ENCODE results near the gene PTPN21. TPM values are rescaled to one million over a fixed set of nuclear protein-coding genes. Genes with fewer than 3 reads are reported as not detected.
A peak's percentile ranks its signal among the peaks of the same experiment; 100 is the strongest.

PTPN21 gene
- total RNA-seq, 4 donors from 2014 or later: 27.8 to 38.5 (median 28.9) TPM

DNA sequence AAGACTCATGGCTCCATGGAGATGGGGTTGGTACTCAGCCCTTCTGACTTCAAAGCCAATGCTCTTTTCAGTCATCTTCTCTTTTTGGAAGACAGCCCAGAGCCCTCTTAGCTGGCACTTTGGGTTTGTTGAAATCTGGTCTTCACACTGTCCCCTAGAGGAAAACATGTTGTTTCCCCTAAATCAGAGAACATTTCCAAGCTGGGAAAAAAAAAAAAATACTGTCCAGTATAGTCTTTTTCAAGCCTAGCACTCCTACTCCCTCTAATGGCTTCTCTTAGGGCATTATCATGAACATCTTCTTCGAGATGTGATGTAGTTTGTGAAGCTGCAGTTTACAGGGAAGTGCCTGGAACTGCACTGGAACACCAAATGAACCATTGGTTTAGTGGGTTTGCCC is 5.0 kb upstream of the PTPN21 start:
- TF ChIP-seq EP300 (IDR thresholded peaks at IDR 0.05; ENCODE audit: low read depth) (no peak), POLR2AphosphoS5 (IDR thresholded peaks at IDR 0.05) (no peak), POLR2A (IDR thresholded peaks at IDR 0.05) (no peak)
- TF ChIP-seq, protein P1, sequence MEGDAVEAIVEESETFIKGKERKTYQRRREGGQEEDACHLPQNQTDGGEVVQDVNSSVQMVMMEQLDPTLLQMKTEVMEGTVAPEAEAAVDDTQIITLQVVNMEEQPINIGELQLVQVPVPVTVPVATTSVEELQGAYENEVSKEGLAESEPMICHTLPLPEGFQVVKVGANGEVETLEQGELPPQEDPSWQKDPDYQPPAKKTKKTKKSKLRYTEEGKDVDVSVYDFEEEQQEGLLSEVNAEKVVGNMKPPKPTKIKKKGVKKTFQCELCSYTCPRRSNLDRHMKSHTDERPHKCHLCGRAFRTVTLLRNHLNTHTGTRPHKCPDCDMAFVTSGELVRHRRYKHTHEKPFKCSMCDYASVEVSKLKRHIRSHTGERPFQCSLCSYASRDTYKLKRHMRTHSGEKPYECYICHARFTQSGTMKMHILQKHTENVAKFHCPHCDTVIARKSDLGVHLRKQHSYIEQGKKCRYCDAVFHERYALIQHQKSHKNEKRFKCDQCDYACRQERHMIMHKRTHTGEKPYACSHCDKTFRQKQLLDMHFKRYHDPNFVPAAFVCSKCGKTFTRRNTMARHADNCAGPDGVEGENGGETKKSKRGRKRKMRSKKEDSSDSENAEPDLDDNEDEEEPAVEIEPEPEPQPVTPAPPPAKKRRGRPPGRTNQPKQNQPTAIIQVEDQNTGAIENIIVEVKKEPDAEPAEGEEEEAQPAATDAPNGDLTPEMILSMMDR (IDR thresholded peaks at IDR 0.05): peak; percentile 25 to 35 (median 29)
- Histone ChIP-seq H3K9me3 (no peaks in the 10 kb centered on the region), H3K36me3 (no peaks in the 10 kb centered on the region), H3K4me1 (peaks cover 6 to 23% (median 17%) of the 10 kb centered on the region in 4 donors), H3K27ac (no peak overlapping the region), H3K27me3 (peaks cover 5% of the 10 kb centered on the region), H3K4me3 (no peak overlapping the region)
- intact Hi-C loops (cut with DNase I; ENCODE audit: low total_unique reads): no loop called here
- in situ Hi-C loops (cut with MboI; ENCODE audit: low pct_ligation_motif_present in 1 of 4, low pct_unique_long_range_greater_than_20kb in 1 of 4, low sequenced_read_pairs in 3 of 4): loop anchor here in 3 of 4 donors (5.0 to 25.0 kb wide), 3 partner anchors 65 to 373 kb away; no protein-coding TSS in a partner anchor
- DNase-seq: no peak
- WGBS, 2 donors (ENCODE audit: low coverage in 1 of 2): 0 to 3% methylated on average over 1 of the region's 1 CpG

DNA sequence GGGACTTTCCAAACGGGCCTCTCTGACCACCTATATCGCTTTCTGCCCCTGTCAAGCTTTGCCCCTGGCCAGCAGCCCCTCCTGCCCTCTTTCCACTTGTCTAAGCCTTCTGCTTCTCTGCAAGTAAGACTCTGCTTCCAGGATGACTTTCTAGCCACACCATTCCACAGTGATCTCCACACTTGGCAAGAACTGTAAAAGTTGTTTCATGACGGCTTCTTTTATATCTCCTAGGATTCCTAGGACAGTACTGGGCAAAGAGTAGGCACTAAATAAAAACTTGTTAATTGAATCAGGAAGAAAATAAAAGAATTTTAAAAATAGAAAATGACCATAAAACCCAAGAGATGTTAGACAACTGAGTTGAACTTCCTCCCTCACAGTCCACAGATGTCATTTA is 1.8 kb upstream of the PTPN21 start:
- no peaks in the 10 kb centered on the region for H3K9me3 ChIP-seq
- TF ChIP-seq POLR2A (IDR thresholded peaks at IDR 0.05): no peak
- no peak for TF ChIP-seq POLR2AphosphoS5 (IDR thresholded peaks at IDR 0.05)
- TF ChIP-seq, protein P1 (IDR thresholded peaks at IDR 0.05): no peak
- no peak for TF ChIP-seq EP300 (IDR thresholded peaks at IDR 0.05; ENCODE audit: low read depth)
- peaks cover 7 to 29% (median 20%) of the 10 kb centered on the region in 4 donors for H3K4me1 ChIP-seq
- H3K36me3 ChIP-seq: no peaks in the 10 kb centered on the region
- H3K4me3 ChIP-seq: no peak overlapping the region
- H3K27me3 ChIP-seq: peaks cover 12% of the 10 kb centered on the region
- H3K27ac ChIP-seq: no peak overlapping the region
- WGBS, 2 donors (ENCODE audit: low coverage in 1 of 2): 33 to 62% methylated on average over 2 to 3 of the region's 3 CpGs
- DNase-seq: no peak
- intact Hi-C loops (cut with DNase I; ENCODE audit: low total_unique reads) (no loop called here), in situ Hi-C loops (cut with MboI; ENCODE audit: low pct_ligation_motif_present in 1 of 4, low pct_unique_long_range_greater_than_20kb in 1 of 4, low sequenced_read_pairs in 3 of 4) (loop anchor here in 1 of 4 donors (25.0 kb wide), 1 partner anchor 369 kb away; no protein-coding TSS in a partner anchor)

DNA sequence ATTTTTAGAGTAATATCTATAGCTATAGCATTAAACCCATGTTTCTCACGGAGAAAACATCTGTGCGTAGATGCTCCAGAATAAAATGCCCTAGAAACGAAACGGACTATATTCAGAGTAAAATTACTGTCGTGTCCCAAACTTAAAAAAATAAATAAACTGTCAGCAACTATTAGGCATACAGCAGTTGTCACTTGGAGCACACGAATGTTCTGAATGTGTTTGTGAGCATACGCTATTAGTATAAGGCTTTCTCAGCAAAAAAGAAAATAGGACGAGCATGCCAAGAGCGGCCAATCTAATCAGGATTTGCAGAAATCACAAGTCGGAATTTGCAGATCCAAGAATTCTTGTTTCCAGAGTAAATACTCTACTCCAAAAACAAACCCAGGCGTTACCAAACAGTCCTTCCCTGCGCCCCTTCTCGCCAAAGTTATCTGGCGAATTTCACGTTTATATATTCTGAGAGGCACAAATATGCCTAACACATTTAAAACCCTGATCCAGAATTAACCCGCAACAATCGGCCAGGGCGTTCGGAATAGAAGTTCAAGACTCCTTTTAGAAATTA is 836 bp downstream of the PTPN21 start:
- WGBS, 2 donors (ENCODE audit: low coverage in 1 of 2): 2 to 8% methylated on average over 15 to 19 of the region's 19 CpGs
- DNase-seq: no peak
- Histone ChIP-seq H3K36me3 (peaks cover 0 to under 1% (median 0%) of the 10 kb centered on the region in 4 donors), H3K27ac (peak overlapping the region; percentile 87 to 96 (median 90)), H3K27me3 (peaks cover 12% of the 10 kb centered on the region), H3K4me3 (peak overlapping the region; percentile 58 to 77 (median 64)), H3K4me1 (peaks cover 7 to 47% (median 35%) of the 10 kb centered on the region in 4 donors), H3K9me3 (no peaks in the 10 kb centered on the region)
- TF ChIP-seq POLR2AphosphoS5 (IDR thresholded peaks at IDR 0.05) (peak in 1 of 3 donors; percentile 9), POLR2A (IDR thresholded peaks at IDR 0.05) (no peak), EP300 (IDR thresholded peaks at IDR 0.05; ENCODE audit: low read depth) (no peak)
- TF ChIP-seq, protein P1 (IDR thresholded peaks at IDR 0.05): no peak
- intact Hi-C loops (cut with DNase I; ENCODE audit: low total_unique reads): no loop called here
- in situ Hi-C loops (cut with MboI; ENCODE audit: low pct_ligation_motif_present in 1 of 4, low pct_unique_long_range_greater_than_20kb in 1 of 4, low sequenced_read_pairs in 3 of 4): loop anchor here in 1 of 4 donors (25.0 kb wide), 1 partner anchor 367 kb away; no protein-coding TSS in a partner anchor

DNA sequence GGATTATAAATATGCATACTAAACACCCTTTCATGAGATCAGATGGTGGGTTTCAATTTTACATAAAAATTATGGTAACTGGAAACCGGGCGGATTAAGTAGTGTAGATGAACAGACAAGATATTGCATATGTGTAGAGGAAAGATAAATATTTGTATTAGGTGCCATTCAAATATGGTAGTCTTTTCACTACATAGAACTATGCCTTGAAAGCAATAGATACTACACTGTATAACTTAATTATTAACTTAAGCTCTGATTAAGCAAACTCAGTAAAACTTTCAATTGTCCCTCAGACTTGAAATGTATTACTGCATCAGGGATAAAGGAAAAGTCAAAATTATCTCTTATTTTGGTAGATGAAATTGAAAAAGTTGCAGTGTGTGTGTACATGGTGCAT is 1.9 kb downstream of the PTPN21 start:
- peak overlapping the region in 2 of 4 donors; percentile 47 to 66 for H3K4me3 ChIP-seq
- WGBS, 2 donors (ENCODE audit: low coverage in 1 of 2): 49 to 67% methylated on average over 2 of the region's 2 CpGs
- DNase-seq: no peak
- H3K36me3 ChIP-seq: peaks cover 0 to 5% (median 0%) of the 10 kb centered on the region in 4 donors
- peaks cover 12% of the 10 kb centered on the region for H3K27me3 ChIP-seq
- TF ChIP-seq EP300 (IDR thresholded peaks at IDR 0.05; ENCODE audit: low read depth): no peak
- intact Hi-C loops (cut with DNase I; ENCODE audit: low total_unique reads): no loop called here
- peaks cover 7 to 58% (median 45%) of the 10 kb centered on the region in 4 donors for H3K4me1 ChIP-seq
- in situ Hi-C loops (cut with MboI; ENCODE audit: low pct_ligation_motif_present in 1 of 4, low pct_unique_long_range_greater_than_20kb in 1 of 4, low sequenced_read_pairs in 3 of 4): loop anchor here in 1 of 4 donors (25.0 kb wide), 1 partner anchor 366 kb away; no protein-coding TSS in a partner anchor
- H3K9me3 ChIP-seq: no peaks in the 10 kb centered on the region
- H3K27ac ChIP-seq: peak overlapping the region; percentile 78 to 96 (median 85)
